Activated CD4-positive, alpha-beta T cell treated with anti-CD3 and anti-CD28 coated beads for 36 hours (primary cell): ENCODE data around the gene RGPD6. TPM values are rescaled to one million over a fixed set of nuclear protein-coding genes. Genes with fewer than 3 reads are reported as not detected.
"Not testable (repeated sequence)": the region's sequence is repeated elsewhere in the genome, so short reads cannot be mapped to it uniquely, and the experiment has no call there.

Source experiments
- ATAC-seq: fragments of 200-7000 bp; cut with Tn5 transposase; one replicate; pipeline ENCODE4 v1.10.0; 2021; ENCODE audit warnings: mild to moderate bottlenecking, moderate library complexity
- CTCF ChIA-PET: fragments of 350-600 bp; sonication (Branson Sonifier 250); formaldehyde crosslinking; loops from one replicate; lab custom pipeline; 2021; ENCODE audit warnings: antibody characterized with exemption; lab: Charles Lee
- POLR2A ChIA-PET: fragments of 350-600 bp; sonication (Branson Sonifier 250); formaldehyde crosslinking; loops from one replicate; lab custom pipeline; 2021; ENCODE audit warnings: antibody characterized with exemption, inconsistent platforms; lab: Charles Lee
- DNase-seq: peaks from one replicate; pipeline ENCODE4 v3.0.0-alpha.2; 2020
- H3K27ac Mint-ChIP-seq: one replicate; pipeline ENCODE4 v1.8.0; 2021; ENCODE audit warnings: mixed read lengths
- H3K27me3 Mint-ChIP-seq: one replicate; pipeline ENCODE4 v1.8.0; 2021; ENCODE audit warnings: mixed read lengths
- H3K36me3 Mint-ChIP-seq: one replicate; pipeline ENCODE4 v1.8.0; 2021; ENCODE audit warnings: low read depth, mixed read lengths
- H3K4me1 Mint-ChIP-seq: one replicate; pipeline ENCODE4 v1.8.0; 2021; ENCODE audit warnings: mixed read lengths
- H3K4me3 Mint-ChIP-seq: one replicate; pipeline ENCODE4 v1.8.0; 2021; ENCODE audit warnings: mild to moderate bottlenecking, moderate library complexity, mixed read lengths
- H3K9me3 Mint-ChIP-seq: one replicate; pipeline ENCODE4 v1.8.0; 2021; ENCODE audit warnings: low read depth, mixed read lengths
- intact Hi-C, 2 experiments: fragments of 100-400 bp; cut with DNase I in 1 of 2; cut with micrococcal nuclease in 1 of 2; formaldehyde crosslinking; loops; one replicate each; pipeline versions ENCODE4 v1.14.2 to v1.15.1; 2022 to 2024; cut with DNase I, micrococcal nuclease
- total RNA-seq, 2 experiments: library from RNA; stranded (reverse); gene quantifications; one replicate each; pipeline ENCODE4 v1.2.3, GENCODE V29; 2021

RGPD6 gene
- total RNA-seq, 2 experiments from 2014 or later, result 12.0 to 17.1 TPM

- H3K27ac Mint-ChIP-seq, POLR2A ChIA-PET, H3K4me1 Mint-ChIP-seq, H3K36me3 Mint-ChIP-seq, CTCF ChIA-PET, intact Hi-C loops, H3K9me3 Mint-ChIP-seq, DNase-seq, H3K4me3 Mint-ChIP-seq, H3K27me3 Mint-ChIP-seq, ATAC-seq: not testable (repeated sequence)
Measured at GRCh38 chr2:110476952-110477351, 100.1 kb downstream of the RGPD6 start.

GRCh38 chr2:110475627-110476359 is 101.2 kb downstream of the RGPD6 start:
- intact Hi-C loops, H3K9me3 Mint-ChIP-seq, H3K4me1 Mint-ChIP-seq, H3K4me3 Mint-ChIP-seq, H3K27me3 Mint-ChIP-seq, H3K27ac Mint-ChIP-seq, CTCF ChIA-PET, DNase-seq, POLR2A ChIA-PET, H3K36me3 Mint-ChIP-seq: not testable (repeated sequence)
- ATAC-seq, result peak; percentile 30

GRCh38 chr2:110474898-110475297 is 102.1 kb downstream of the RGPD6 start:
- intact Hi-C loops, CTCF ChIA-PET, H3K4me1 Mint-ChIP-seq, H3K27me3 Mint-ChIP-seq, H3K27ac Mint-ChIP-seq, POLR2A ChIA-PET, H3K4me3 Mint-ChIP-seq, H3K36me3 Mint-ChIP-seq, H3K9me3 Mint-ChIP-seq, DNase-seq: not testable (repeated sequence)
- ATAC-seq, result peak; percentile 96

GRCh38 chr2:110473059-110473358 is 104.0 kb downstream of the RGPD6 start:
- H3K4me1 Mint-ChIP-seq, ATAC-seq, POLR2A ChIA-PET, CTCF ChIA-PET, H3K27ac Mint-ChIP-seq, H3K36me3 Mint-ChIP-seq, H3K27me3 Mint-ChIP-seq, DNase-seq, intact Hi-C loops, H3K9me3 Mint-ChIP-seq, H3K4me3 Mint-ChIP-seq: not testable (repeated sequence)

GRCh38 chr2:110472171-110473058 is 104.6 kb downstream of the RGPD6 start, which contains the start of gene LIMS4:
Gene LIMS4, minus strand, starts transcription at chr2:110472816. Its CDS starts 38 bp downstream, at chr2:110472778.
- H3K27ac Mint-ChIP-seq, H3K27me3 Mint-ChIP-seq, POLR2A ChIA-PET, DNase-seq, H3K9me3 Mint-ChIP-seq, CTCF ChIA-PET, H3K4me3 Mint-ChIP-seq, intact Hi-C loops, H3K4me1 Mint-ChIP-seq, ATAC-seq, H3K36me3 Mint-ChIP-seq: not testable (repeated sequence)

GRCh38 chr2:110468921-110469320 is 108.1 kb downstream of the RGPD6 start:
- H3K27ac Mint-ChIP-seq, H3K36me3 Mint-ChIP-seq, DNase-seq, H3K4me3 Mint-ChIP-seq, POLR2A ChIA-PET, H3K9me3 Mint-ChIP-seq, H3K27me3 Mint-ChIP-seq, intact Hi-C loops, CTCF ChIA-PET, ATAC-seq, H3K4me1 Mint-ChIP-seq: not testable (repeated sequence)

GRCh38 chr2:110465312-110465711 is 111.7 kb downstream of the RGPD6 start:
- POLR2A ChIA-PET, CTCF ChIA-PET, H3K27ac Mint-ChIP-seq, H3K4me1 Mint-ChIP-seq, H3K27me3 Mint-ChIP-seq, H3K36me3 Mint-ChIP-seq, H3K9me3 Mint-ChIP-seq, H3K4me3 Mint-ChIP-seq, ATAC-seq, DNase-seq, intact Hi-C loops: not testable (repeated sequence)

Other genes starting within 250 kb of the RGPD6 start
- under 1 TPM in 1 of 2 experiments, not detected in 1; 0.16 TPM for gene LIMS4, start 104.4 kb downstream of the RGPD6 start, total RNA-seq
- gene BUB1, start 100.8 kb upstream of the RGPD6 start, total RNA-seq, result 100 to 1,000 TPM in 1 of 2 experiments, 10 to 100 TPM in 1; 93.5 to 115 TPM
- under 1 TPM in 1 of 2 experiments, not detected in 1; 0.23 TPM for gene ACOXL, start 155.4 kb upstream of the RGPD6 start, total RNA-seq